GM12801 (cell line): Measurements from ENCODE around the gene CERS6.

Experiments
- TF ChIP-seq, protein P1 (sequence below): IDR thresholded peaks from one replicate; pipeline ENCODE4 v1.5.1; 2011; ENCODE audit warnings: control low read depth; ENCODE audit not compliant: insufficient read length; ENCODE audit errors: extremely low read depth

Gene CERS6

DNA sequence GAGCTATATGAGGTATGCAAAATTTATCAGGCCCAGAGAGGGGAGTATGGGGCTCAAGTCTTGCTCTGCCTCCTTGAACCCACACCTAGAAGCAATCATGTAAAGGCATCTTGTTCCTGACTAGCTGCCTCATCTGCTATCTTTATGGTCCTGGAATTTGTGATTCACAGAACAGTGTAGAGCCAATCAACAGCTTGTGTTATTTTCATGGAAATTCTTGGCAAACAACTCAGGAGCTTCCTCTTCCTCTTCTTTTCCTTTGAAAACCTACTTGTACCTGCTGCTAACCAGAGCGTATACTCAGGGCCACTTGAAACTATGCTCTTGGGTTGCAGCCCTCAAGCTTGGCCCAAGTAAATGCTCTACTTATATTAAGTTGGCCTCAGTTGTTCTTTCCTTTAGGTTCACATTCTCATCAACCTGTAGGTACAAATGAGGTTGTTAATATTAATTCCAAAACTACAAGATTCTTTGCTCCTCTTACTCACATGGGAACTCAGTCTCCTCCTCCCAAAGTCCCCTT lies 342.9 kb downstream of the CERS6 start:
- TF ChIP-seq, protein P1, sequence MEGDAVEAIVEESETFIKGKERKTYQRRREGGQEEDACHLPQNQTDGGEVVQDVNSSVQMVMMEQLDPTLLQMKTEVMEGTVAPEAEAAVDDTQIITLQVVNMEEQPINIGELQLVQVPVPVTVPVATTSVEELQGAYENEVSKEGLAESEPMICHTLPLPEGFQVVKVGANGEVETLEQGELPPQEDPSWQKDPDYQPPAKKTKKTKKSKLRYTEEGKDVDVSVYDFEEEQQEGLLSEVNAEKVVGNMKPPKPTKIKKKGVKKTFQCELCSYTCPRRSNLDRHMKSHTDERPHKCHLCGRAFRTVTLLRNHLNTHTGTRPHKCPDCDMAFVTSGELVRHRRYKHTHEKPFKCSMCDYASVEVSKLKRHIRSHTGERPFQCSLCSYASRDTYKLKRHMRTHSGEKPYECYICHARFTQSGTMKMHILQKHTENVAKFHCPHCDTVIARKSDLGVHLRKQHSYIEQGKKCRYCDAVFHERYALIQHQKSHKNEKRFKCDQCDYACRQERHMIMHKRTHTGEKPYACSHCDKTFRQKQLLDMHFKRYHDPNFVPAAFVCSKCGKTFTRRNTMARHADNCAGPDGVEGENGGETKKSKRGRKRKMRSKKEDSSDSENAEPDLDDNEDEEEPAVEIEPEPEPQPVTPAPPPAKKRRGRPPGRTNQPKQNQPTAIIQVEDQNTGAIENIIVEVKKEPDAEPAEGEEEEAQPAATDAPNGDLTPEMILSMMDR: no peak

DNA sequence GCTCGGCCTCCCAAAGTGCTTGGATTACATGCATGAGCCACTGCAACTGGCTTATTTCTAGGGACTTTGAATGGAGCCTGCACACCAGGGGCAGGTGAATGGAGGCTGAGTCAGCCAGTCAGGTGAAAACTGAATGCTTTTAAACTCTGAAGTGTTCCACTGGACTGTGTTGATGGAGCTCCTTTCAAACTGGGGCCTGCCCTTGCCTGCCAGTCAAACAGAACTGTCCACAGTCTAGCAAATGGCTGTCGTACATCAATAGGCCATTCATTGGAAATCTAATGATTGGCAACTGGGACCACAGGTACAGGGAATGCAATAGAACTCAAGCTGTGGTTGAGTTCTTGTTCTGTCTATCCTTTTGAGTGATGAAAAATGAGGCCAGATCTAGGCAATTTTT lies 345.4 kb downstream of the CERS6 start:
- TF ChIP-seq, protein P1: no peak

DNA sequence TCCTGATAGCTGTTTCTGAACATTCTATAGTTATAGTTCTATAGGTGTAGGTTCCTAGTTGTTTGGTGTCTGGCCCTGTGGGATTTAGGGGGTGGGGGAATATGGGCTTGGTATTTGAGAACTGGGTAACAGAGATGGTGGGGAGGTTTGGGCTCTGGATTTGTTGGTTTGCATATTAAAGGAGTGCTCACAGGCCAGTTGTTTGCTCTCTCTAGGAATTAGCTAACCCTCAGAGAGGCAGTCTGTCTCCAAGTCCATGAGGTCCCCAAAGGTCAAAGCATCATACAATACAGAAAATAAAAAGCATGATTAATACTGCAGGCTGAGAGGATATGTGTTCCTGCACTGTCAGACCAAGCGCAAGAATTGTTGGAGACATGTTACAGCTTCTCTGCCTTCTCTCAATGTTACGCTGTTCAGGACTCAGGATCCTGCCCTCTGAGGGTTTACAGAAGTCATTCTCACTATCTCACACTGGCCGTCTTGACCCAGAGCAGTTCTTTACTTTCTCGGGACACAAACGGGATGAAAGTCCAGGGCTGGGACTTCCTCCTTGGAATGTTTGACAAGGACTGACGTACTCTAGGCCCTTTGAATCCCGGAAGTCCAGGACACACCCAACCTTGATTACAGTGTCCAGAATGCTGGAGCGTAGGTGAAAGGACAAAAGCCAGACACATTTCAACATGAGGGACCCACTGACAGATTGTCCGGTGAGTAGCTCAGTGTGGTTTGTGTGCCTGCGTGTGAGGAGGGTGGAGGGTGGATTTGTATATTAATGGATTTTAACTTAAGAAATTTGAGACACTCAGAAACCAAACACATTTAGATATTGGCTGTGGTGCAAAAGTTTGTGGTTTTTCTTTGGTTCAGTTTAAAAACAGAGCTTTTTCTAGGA lies 346.1 kb downstream of the CERS6 start, which contains the start of gene NOSTRIN:
TSS of gene NOSTRIN (plus strand) at position 677 of the 898 bp plus-strand sequence. CDS start at position 687, 10 bp downstream.
- TF ChIP-seq, protein P1: no peak

- TF ChIP-seq, protein P1: no peak
These were observed 347.0 kb downstream of the CERS6 start for GRCh38 chr2:168802859-168803725.

DNA sequence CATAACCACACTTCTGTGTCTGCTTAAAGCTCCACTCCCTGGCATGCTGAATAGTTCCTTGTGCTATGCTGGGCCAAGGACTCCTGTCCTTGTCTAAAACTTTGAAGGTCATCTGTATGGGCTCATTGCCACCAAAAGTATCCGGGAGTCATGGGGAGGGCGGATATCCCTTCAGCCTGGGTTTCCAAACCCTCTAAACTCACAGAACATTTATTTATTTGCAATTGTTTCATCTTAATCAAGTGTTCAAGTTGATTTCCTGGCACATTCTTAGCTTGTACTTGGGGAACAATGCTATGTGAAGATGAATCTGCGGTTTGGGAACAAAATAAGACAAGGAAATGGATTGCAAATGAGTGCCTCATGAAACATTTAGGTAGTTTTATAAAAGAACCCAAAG lies 348.1 kb downstream of the CERS6 start:
- TF ChIP-seq, protein P1: no peak

GRCh38 chr2:168805615-168806014 lies 349.5 kb downstream of the CERS6 start:
- TF ChIP-seq, protein P1: no peak

- TF ChIP-seq, protein P1: no peak
These were observed 353.5 kb downstream of the CERS6 start for GRCh38 chr2:168809537-168809936.
